Gastrocnemius medialis (tissue), 4 donors: Measurements from ENCODE around the gene ABCC4.

Experiments used
- POLR2A ChIP-seq, 2 donors: fragments of 450-650 bp; IDR thresholded peaks; one replicate each; pipeline ENCODE4 v1.6.1; 2017; ENCODE audit warnings: antibody characterized with exemption in 2 of 2, mild to moderate bottlenecking in 2 of 2, moderate library complexity in 2 of 2
- TF ChIP-seq, protein P1 (sequence below), 5 experiments: fragments of 450-650 bp in 3 of 5; fragments of 200-600 bp in 2 of 5; sonication (generic) in 2 of 5; IDR thresholded peaks in 4 of 5; conservative IDR thresholded peaks in 1 of 5; 1 replicate in 4 of 5; 2 replicates in 1 of 5; pipeline ENCODE4 v1.5.1; 2016 to 2019; ENCODE audit warnings: antibody characterized with exemption in 5 of 5, mild to moderate bottlenecking in 3 of 5, moderate library complexity in 3 of 5

DNA sequence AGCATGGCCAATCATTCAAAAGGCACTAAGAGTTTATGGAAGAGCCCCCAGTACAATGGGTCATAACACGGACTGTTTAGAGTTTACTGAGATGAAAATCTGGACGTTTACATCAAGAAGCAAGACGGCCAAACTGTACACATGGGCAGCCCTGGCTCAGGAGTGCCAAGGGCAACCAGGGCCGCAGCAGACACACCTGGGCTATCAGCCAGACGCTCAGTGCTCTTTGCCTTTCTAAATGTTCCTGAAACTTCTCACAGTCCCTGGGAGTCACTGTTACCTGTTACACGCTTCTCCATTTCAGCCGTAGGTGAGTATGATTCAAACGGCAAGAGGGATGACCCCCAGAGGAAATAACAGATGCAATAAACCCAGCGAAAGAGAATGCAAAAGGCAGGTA is 64.5 kb downstream of the ABCC4 start:
- TF ChIP-seq, protein P1, sequence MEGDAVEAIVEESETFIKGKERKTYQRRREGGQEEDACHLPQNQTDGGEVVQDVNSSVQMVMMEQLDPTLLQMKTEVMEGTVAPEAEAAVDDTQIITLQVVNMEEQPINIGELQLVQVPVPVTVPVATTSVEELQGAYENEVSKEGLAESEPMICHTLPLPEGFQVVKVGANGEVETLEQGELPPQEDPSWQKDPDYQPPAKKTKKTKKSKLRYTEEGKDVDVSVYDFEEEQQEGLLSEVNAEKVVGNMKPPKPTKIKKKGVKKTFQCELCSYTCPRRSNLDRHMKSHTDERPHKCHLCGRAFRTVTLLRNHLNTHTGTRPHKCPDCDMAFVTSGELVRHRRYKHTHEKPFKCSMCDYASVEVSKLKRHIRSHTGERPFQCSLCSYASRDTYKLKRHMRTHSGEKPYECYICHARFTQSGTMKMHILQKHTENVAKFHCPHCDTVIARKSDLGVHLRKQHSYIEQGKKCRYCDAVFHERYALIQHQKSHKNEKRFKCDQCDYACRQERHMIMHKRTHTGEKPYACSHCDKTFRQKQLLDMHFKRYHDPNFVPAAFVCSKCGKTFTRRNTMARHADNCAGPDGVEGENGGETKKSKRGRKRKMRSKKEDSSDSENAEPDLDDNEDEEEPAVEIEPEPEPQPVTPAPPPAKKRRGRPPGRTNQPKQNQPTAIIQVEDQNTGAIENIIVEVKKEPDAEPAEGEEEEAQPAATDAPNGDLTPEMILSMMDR (IDR thresholded peaks at IDR 0.05 in 4 of 5, conservative IDR thresholded peaks at IDR 0.05 in 1 of 5): no peak
- TF ChIP-seq POLR2A (IDR thresholded peaks at IDR 0.05): no peak
